ENCODE results near the gene APLP1.

Gene APLP1

DNA sequence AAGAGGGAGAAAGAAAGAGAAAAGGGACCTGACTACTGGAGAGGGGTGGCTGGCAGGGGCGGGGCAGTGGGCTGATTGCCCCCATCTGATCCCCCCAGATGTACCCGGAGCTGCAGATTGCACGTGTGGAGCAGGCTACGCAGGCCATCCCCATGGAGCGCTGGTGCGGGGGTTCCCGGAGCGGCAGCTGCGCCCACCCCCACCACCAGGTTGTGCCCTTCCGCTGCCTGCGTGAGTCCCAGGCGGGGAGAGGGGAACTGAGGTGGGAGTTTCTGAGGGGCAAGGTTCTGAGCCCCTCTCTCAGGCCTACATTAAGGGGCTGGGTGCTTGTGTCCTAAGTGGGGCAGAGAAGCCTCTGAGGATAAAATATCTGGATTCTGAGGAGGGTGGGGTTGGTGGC lies 2.4 kb downstream of the APLP1 start:
- Histone ChIP-seq H3K4me1 (ENCODE audit: control extremely low read depth in 1 of 4, control insufficient read depth in 4 of 4, insufficient read depth in 4 of 4, low read length in 3 of 4) (peaks cover 0 to 22% (median 15%) of the 10 kb centered on the region in 4 experiments), H3K9me3 (ENCODE audit: control extremely low read depth in 1 of 5, control insufficient read depth in 4 of 5, insufficient read depth in 2 of 5, low read depth in 1 of 5, low read length in 4 of 5) (no peaks in the 10 kb centered on the region), H3K36me3 (ENCODE audit: control insufficient read depth in 4 of 4, insufficient read depth in 4 of 4, low read length in 3 of 4) (no peaks in the 10 kb centered on the region), H3K27ac (ENCODE audit: insufficient read depth in 1 of 2, low read depth in 1 of 2, low read length in 2 of 2, poor library complexity in 1 of 2, severe bottlenecking in 2 of 2) (no peak overlapping the region), H3K4me3 (ENCODE audit: control insufficient read depth in 1 of 7, extremely low read depth in 1 of 7, insufficient read depth in 4 of 7, low read depth in 2 of 7, low read length in 6 of 7) (no peak overlapping the region), H3K27me3 (replicated peaks in 2 of 5; ENCODE audit: control insufficient read depth in 4 of 5, insufficient read depth in 5 of 5, low read length in 4 of 5) (peaks cover 0 to 64% (median 27%) of the 10 kb centered on the region in 5 experiments)
- ChIA-PET CTCF (no interaction called here), POLR2A (no interaction called here)
- no peak for DNase-seq
- 76% methylated on average over 9 of the region's 12 CpGs for WGBS (ENCODE audit: insufficient coverage)

DNA sequence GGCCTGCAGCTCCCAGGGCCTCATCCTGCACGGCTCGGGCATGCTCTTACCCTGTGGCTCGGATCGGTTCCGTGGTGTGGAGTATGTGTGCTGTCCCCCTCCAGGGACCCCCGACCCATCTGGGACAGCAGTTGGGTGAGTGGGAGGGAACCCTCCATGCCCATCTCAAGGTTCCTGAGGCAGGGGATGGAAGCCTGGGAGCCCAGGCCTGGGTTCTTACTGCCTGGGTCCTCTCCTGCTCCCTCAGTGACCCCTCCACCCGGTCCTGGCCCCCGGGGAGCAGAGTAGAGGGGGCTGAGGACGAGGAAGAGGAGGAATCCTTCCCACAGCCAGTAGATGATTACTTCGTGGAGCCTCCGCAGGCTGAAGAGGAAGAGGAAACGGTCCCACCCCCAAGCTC lies 3.2 kb downstream of the APLP1 start:
- DNase-seq: no peak
- Histone ChIP-seq H3K4me1 (ENCODE audit: control extremely low read depth in 1 of 4, control insufficient read depth in 4 of 4, insufficient read depth in 4 of 4, low read length in 3 of 4) (peaks cover 0 to 22% (median 15%) of the 10 kb centered on the region in 4 experiments), H3K27me3 (replicated peaks in 2 of 5; ENCODE audit: control insufficient read depth in 4 of 5, insufficient read depth in 5 of 5, low read length in 4 of 5) (peaks cover under 1 to 56% (median 24%) of the 10 kb centered on the region in 5 experiments), H3K36me3 (ENCODE audit: control insufficient read depth in 4 of 4, insufficient read depth in 4 of 4, low read length in 3 of 4) (no peaks in the 10 kb centered on the region), H3K4me3 (ENCODE audit: control insufficient read depth in 1 of 7, extremely low read depth in 1 of 7, insufficient read depth in 4 of 7, low read depth in 2 of 7, low read length in 6 of 7) (no peak overlapping the region), H3K9me3 (ENCODE audit: control extremely low read depth in 1 of 5, control insufficient read depth in 4 of 5, insufficient read depth in 2 of 5, low read depth in 1 of 5, low read length in 4 of 5) (no peaks in the 10 kb centered on the region), H3K27ac (ENCODE audit: insufficient read depth in 1 of 2, low read depth in 1 of 2, low read length in 2 of 2, poor library complexity in 1 of 2, severe bottlenecking in 2 of 2) (no peak overlapping the region)
- ChIA-PET CTCF (no interaction called here), POLR2A (no interaction called here)
- 20% methylated on average over 1 of the region's 12 CpGs for WGBS (ENCODE audit: insufficient coverage)

GRCh38 chr19:35872180-35872579 lies 3.8 kb downstream of the APLP1 start:
- no peak for DNase-seq
- no peak overlapping the region for H3K27ac ChIP-seq (ENCODE audit: insufficient read depth in 1 of 2, low read depth in 1 of 2, low read length in 2 of 2, poor library complexity in 1 of 2, severe bottlenecking in 2 of 2)
- no peak overlapping the region for H3K4me3 ChIP-seq (ENCODE audit: control insufficient read depth in 1 of 7, extremely low read depth in 1 of 7, insufficient read depth in 4 of 7, low read depth in 2 of 7, low read length in 6 of 7)
- 100% methylated on average over 5 of the region's 5 CpGs for WGBS (ENCODE audit: insufficient coverage)
- H3K27me3 ChIP-seq (replicated peaks in 2 of 5; ENCODE audit: control insufficient read depth in 4 of 5, insufficient read depth in 5 of 5, low read length in 4 of 5): peaks cover 3 to 50% (median 21%) of the 10 kb centered on the region in 5 experiments
- peaks cover 0 to 22% (median 15%) of the 10 kb centered on the region in 4 experiments for H3K4me1 ChIP-seq (ENCODE audit: control extremely low read depth in 1 of 4, control insufficient read depth in 4 of 4, insufficient read depth in 4 of 4, low read length in 3 of 4)
- H3K36me3 ChIP-seq (ENCODE audit: control insufficient read depth in 4 of 4, insufficient read depth in 4 of 4, low read length in 3 of 4): no peaks in the 10 kb centered on the region
- ChIA-PET POLR2A (no interaction called here), CTCF (no interaction called here)
- no peaks in the 10 kb centered on the region for H3K9me3 ChIP-seq (ENCODE audit: control extremely low read depth in 1 of 5, control insufficient read depth in 4 of 5, insufficient read depth in 2 of 5, low read depth in 1 of 5, low read length in 4 of 5)

GRCh38 chr19:35874392-35874930 lies 6.1 kb downstream of the APLP1 start:
- H3K4me1 ChIP-seq (ENCODE audit: control extremely low read depth in 1 of 4, control insufficient read depth in 4 of 4, insufficient read depth in 4 of 4, low read length in 3 of 4): peaks cover 0 to 9% (median 6%) of the 10 kb centered on the region in 4 experiments
- H3K36me3 ChIP-seq (ENCODE audit: control insufficient read depth in 4 of 4, insufficient read depth in 4 of 4, low read length in 3 of 4): no peaks in the 10 kb centered on the region
- ChIA-PET CTCF (no interaction called here), POLR2A (no interaction called here)
- WGBS (ENCODE audit: insufficient coverage): 95% methylated on average over 26 of the region's 32 CpGs
- H3K27me3 ChIP-seq (replicated peaks in 2 of 5; ENCODE audit: control insufficient read depth in 4 of 5, insufficient read depth in 5 of 5, low read length in 4 of 5): peaks cover 3 to 43% (median 14%) of the 10 kb centered on the region in 5 experiments
- no peak overlapping the region for H3K4me3 ChIP-seq (ENCODE audit: control insufficient read depth in 1 of 7, extremely low read depth in 1 of 7, insufficient read depth in 4 of 7, low read depth in 2 of 7, low read length in 6 of 7)
- H3K27ac ChIP-seq (ENCODE audit: insufficient read depth in 1 of 2, low read depth in 1 of 2, low read length in 2 of 2, poor library complexity in 1 of 2, severe bottlenecking in 2 of 2): no peak overlapping the region
- no peaks in the 10 kb centered on the region for H3K9me3 ChIP-seq (ENCODE audit: control extremely low read depth in 1 of 5, control insufficient read depth in 4 of 5, insufficient read depth in 2 of 5, low read depth in 1 of 5, low read length in 4 of 5)
- no peak for DNase-seq

DNA sequence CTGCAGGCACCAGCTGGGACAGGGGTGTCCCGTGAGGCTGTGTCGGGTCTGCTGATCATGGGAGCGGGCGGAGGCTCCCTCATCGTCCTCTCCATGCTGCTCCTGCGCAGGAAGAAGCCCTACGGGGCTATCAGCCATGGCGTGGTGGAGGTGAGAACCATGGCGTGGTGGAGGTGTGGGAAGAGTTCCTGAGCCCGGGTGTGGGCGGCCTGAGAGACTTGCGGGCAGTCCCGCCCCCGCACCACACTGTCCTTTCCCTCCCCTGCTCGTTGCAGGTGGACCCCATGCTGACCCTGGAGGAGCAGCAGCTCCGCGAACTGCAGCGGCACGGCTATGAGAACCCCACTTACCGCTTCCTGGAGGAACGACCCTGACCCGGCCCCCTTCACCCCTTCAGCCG lies 10.7 kb downstream of the APLP1 start:
- peaks cover 3 to 24% (median 11%) of the 10 kb centered on the region in 5 experiments for H3K27me3 ChIP-seq (replicated peaks in 2 of 5; ENCODE audit: control insufficient read depth in 4 of 5, insufficient read depth in 5 of 5, low read length in 4 of 5)
- DNase-seq: no peak
- H3K9me3 ChIP-seq (ENCODE audit: control extremely low read depth in 1 of 5, control insufficient read depth in 4 of 5, insufficient read depth in 2 of 5, low read depth in 1 of 5, low read length in 4 of 5): no peaks in the 10 kb centered on the region
- H3K4me1 ChIP-seq (ENCODE audit: control extremely low read depth in 1 of 4, control insufficient read depth in 4 of 4, insufficient read depth in 4 of 4, low read length in 3 of 4): peaks cover 0 to 3% (median 1%) of the 10 kb centered on the region in 4 experiments
- no peak overlapping the region for H3K27ac ChIP-seq (ENCODE audit: insufficient read depth in 1 of 2, low read depth in 1 of 2, low read length in 2 of 2, poor library complexity in 1 of 2, severe bottlenecking in 2 of 2)
- WGBS (ENCODE audit: insufficient coverage): 53% methylated on average over 18 of the region's 23 CpGs
- H3K4me3 ChIP-seq (ENCODE audit: control insufficient read depth in 1 of 7, extremely low read depth in 1 of 7, insufficient read depth in 4 of 7, low read depth in 2 of 7, low read length in 6 of 7): no peak overlapping the region
- CTCF ChIA-PET: interaction anchor here (1.5 to 7.0 kb wide), 2 partner anchors 54 to 94 kb away, joined by 3 to 106 read pairs; no protein-coding TSS in a partner anchor
- POLR2A ChIA-PET: no interaction called here
- H3K36me3 ChIP-seq (ENCODE audit: control insufficient read depth in 4 of 4, insufficient read depth in 4 of 4, low read length in 3 of 4): no peaks in the 10 kb centered on the region

DNA sequence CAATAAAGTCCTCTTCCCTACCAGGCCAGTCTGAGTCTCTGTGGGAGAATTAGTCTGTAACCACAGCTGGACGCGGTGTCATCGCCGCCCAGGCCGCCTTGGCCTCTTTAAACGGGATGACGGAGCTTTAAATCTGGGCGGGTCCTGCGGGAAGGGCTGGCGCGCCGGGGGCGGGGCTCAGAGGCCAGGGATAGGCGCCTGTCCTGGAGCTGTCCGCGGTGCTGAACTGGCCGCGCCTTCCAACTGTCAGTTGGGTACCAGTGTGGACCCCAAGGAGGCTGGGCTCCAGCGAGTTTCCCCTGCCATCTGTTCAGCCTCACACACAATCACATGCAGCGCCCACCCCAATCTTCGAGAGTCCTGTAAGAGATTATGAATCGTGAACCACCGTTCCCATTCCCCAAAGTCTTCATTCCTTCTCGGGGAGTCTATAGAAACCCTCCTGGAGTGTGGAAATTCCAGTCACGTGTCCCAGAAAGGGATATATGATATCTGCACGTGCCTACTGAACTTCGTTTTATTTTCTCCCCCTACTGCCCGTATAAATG lies 11.5 kb downstream of the APLP1 start:
- 6% methylated on average over 27 of the region's 28 CpGs for WGBS (ENCODE audit: insufficient coverage)
- POLR2A ChIA-PET: interaction anchor here (0.9 kb wide), 1 partner anchor 29 kb away, joined by 3 read pairs; no protein-coding TSS in a partner anchor

More for the DNA sequence above, 11.5 kb downstream of the APLP1 start:
- H3K4me3 ChIP-seq (ENCODE audit: control insufficient read depth in 1 of 7, extremely low read depth in 1 of 7, insufficient read depth in 4 of 7, low read depth in 2 of 7, low read length in 6 of 7): no peak overlapping the region
- peaks cover 3 to 22% (median 11%) of the 10 kb centered on the region in 5 experiments for H3K27me3 ChIP-seq (replicated peaks in 2 of 5; ENCODE audit: control insufficient read depth in 4 of 5, insufficient read depth in 5 of 5, low read length in 4 of 5)
- CTCF ChIA-PET: interaction anchor here (0.8 to 7.0 kb wide), 5 partner anchors 17 to 93 kb away, joined by 3 to 106 read pairs (median 3); no protein-coding TSS in a partner anchor
- H3K9me3 ChIP-seq (ENCODE audit: control extremely low read depth in 1 of 5, control insufficient read depth in 4 of 5, insufficient read depth in 2 of 5, low read depth in 1 of 5, low read length in 4 of 5): no peaks in the 10 kb centered on the region
- H3K27ac ChIP-seq (ENCODE audit: insufficient read depth in 1 of 2, low read depth in 1 of 2, low read length in 2 of 2, poor library complexity in 1 of 2, severe bottlenecking in 2 of 2): no peak overlapping the region
- peaks cover 0 to 3% (median 1%) of the 10 kb centered on the region in 4 experiments for H3K4me1 ChIP-seq (ENCODE audit: control extremely low read depth in 1 of 4, control insufficient read depth in 4 of 4, insufficient read depth in 4 of 4, low read length in 3 of 4)
- H3K36me3 ChIP-seq (ENCODE audit: control insufficient read depth in 4 of 4, insufficient read depth in 4 of 4, low read length in 3 of 4): no peaks in the 10 kb centered on the region
- DNase-seq: peak; percentile 78 to 90 (median 89)
